Fibroblast of pulmonary artery (primary cell): Measurements from ENCODE around the gene RSAD2.

Experiments used
- DNase-seq: peaks from one replicate; pipeline ENCODE4 v3.0.0-alpha.2; 2010; ENCODE audit warnings: low read depth
- H3K4me3 ChIP-seq: replicated peaks from 2 replicates; pipeline ENCODE4 v1.5.1; 2011; ENCODE audit warnings: low read depth, mild to moderate bottlenecking, control low read depth, low read length, moderate library complexity
- CTCF ChIP-seq: IDR thresholded peaks from 2 replicates; pipeline ENCODE4 v1.5.1; 2011; ENCODE audit warnings: mild to moderate bottlenecking, control low read depth, low read length, inconsistent platforms; ENCODE audit errors: missing control alignments

The RSAD2 gene

GRCh38 chr2:6929196-6929819 is 51.7 kb downstream of the RSAD2 start:
- DNase-seq, result no peak
- TF ChIP-seq CTCF, result no peak
- H3K4me3 ChIP-seq, result no peak overlapping the region

GRCh38 chr2:6930923-6931647 is 53.5 kb downstream of the RSAD2 start:
- H3K4me3 ChIP-seq, result no peak overlapping the region
- no peak for DNase-seq
- no peak for TF ChIP-seq CTCF

- TF ChIP-seq CTCF, result no peak
- no peak for DNase-seq
- H3K4me3 ChIP-seq, result no peak overlapping the region
These were observed 54.2 kb downstream of the RSAD2 start for GRCh38 chr2:6931753-6932152.

- no peak for DNase-seq
- no peak overlapping the region for H3K4me3 ChIP-seq
- TF ChIP-seq CTCF, result no peak
These were observed 54.6 kb downstream of the RSAD2 start for GRCh38 chr2:6932206-6932605.

GRCh38 chr2:6932828-6933227 is 55.3 kb downstream of the RSAD2 start:
- no peak for TF ChIP-seq CTCF
- H3K4me3 ChIP-seq, result no peak overlapping the region
- DNase-seq, result no peak

- TF ChIP-seq CTCF, result no peak
- no peak overlapping the region for H3K4me3 ChIP-seq
- DNase-seq, result no peak
These were observed 56.3 kb downstream of the RSAD2 start for GRCh38 chr2:6933911-6934310.

GRCh38 chr2:6934345-6934744 is 56.8 kb downstream of the RSAD2 start:
- no peak for TF ChIP-seq CTCF
- no peak for DNase-seq
- no peak overlapping the region for H3K4me3 ChIP-seq
